GM15510 (cell line): Measurements from ENCODE around the gene KIF12.

Source experiments
- POLR2A ChIP-seq: IDR thresholded peaks from 3 replicates; pipeline ENCODE4 v1.6.1; 2011; ENCODE audit warnings: borderline replicate concordance; ENCODE audit not compliant: insufficient read length; ENCODE audit errors: extremely low read depth

The KIF12 gene

GRCh38 chr9:114098021-114098935, 814 bp downstream of the KIF12 start:
- no peak for TF ChIP-seq POLR2A

- TF ChIP-seq POLR2A: no peak
Measured at GRCh38 chr9:114097613-114098020, 1.5 kb downstream of the KIF12 start.

- no peak for TF ChIP-seq POLR2A
Measured at GRCh38 chr9:114096866-114097612, 2.1 kb downstream of the KIF12 start.

GRCh38 chr9:114096041-114096511, 3.0 kb downstream of the KIF12 start:
- no peak for TF ChIP-seq POLR2A

GRCh38 chr9:114094971-114095370, 4.1 kb downstream of the KIF12 start:
- no peak for TF ChIP-seq POLR2A

GRCh38 chr9:114093761-114094505, 5.2 kb downstream of the KIF12 start:
- TF ChIP-seq POLR2A: no peak

GRCh38 chr9:114093031-114093471, 6.0 kb downstream of the KIF12 start:
- no peak for TF ChIP-seq POLR2A

GRCh38 chr9:114092336-114092735, 6.8 kb downstream of the KIF12 start:
- no peak for TF ChIP-seq POLR2A

GRCh38 chr9:114091711-114092110, 7.4 kb downstream of the KIF12 start:
- TF ChIP-seq POLR2A: no peak

GRCh38 chr9:114090798-114091197, 8.3 kb downstream of the KIF12 start:
- TF ChIP-seq POLR2A: no peak

- no peak for TF ChIP-seq POLR2A
Measured at GRCh38 chr9:114089206-114089840, 9.8 kb downstream of the KIF12 start.

GRCh38 chr9:114088571-114089170, 10.4 kb downstream of the KIF12 start:
- TF ChIP-seq POLR2A: no peak

- TF ChIP-seq POLR2A: no peak
Measured at GRCh38 chr9:114087721-114088120, 11.4 kb downstream of the KIF12 start.

- no peak for TF ChIP-seq POLR2A
Measured at GRCh38 chr9:114086607-114087006, 12.5 kb downstream of the KIF12 start.
